PFSK-1 (cell line): Measurements from ENCODE around the gene OPCML.

Experiments used
- FOXP2 ChIP-seq: optimal IDR thresholded peaks from 2 replicates; pipeline ENCODE3; 2011; ENCODE audit warnings: borderline replicate concordance, control low read depth, inconsistent platforms; ENCODE audit not compliant: insufficient read depth; ENCODE audit errors: extremely low read length, extremely low read depth
- POLR2AphosphoS5 ChIP-seq: IDR thresholded peaks from 2 replicates; pipeline ENCODE4 v1.6.1; 2012; ENCODE audit warnings: low read depth, mild to moderate bottlenecking, control low read depth, low read length, moderate library complexity
- SIN3A ChIP-seq: IDR thresholded peaks from 2 replicates; pipeline ENCODE4 v1.6.1; 2012; ENCODE audit warnings: mild to moderate bottlenecking, low read length, moderate library complexity, borderline replicate concordance; ENCODE audit not compliant: insufficient read depth
- TAF1 ChIP-seq: IDR thresholded peaks from 2 replicates; pipeline ENCODE4 v1.6.1; 2012; ENCODE audit warnings: low read length, control low read depth, borderline replicate concordance; ENCODE audit not compliant: insufficient read depth
- TF ChIP-seq, protein P1 (sequence below), 2 experiments: IDR thresholded peaks; 2 replicates each; pipeline versions ENCODE4 v1.6.1 to v1.8.0; 2011 to 2012; ENCODE audit warnings: low read depth in 2 of 2, low read length in 2 of 2, control low read depth in 1 of 2, inconsistent platforms in 1 of 2, mild to moderate bottlenecking in 1 of 2, moderate library complexity in 1 of 2; ENCODE audit not compliant: insufficient read depth in 1 of 2

OPCML gene

DNA sequence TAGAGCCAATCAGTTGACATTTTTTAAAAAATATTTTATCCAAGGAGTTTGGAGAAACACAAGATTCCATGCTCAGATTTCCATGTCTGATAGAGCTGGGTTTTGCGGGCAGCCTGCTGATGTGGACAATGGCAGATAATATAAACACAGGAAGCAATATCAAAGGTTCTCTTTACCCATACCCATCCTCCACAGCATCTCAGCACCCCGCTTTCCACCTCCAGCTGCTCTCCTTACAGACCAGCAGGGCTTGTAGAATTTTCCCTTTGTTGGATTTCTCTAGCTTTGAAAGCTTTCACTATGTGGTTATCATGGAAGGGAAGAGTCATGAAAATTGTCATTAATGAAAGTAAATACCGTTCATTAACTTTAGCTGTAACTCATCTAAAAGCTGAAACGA is 746.4 kb downstream of the OPCML start:
- TF ChIP-seq, protein P1, sequence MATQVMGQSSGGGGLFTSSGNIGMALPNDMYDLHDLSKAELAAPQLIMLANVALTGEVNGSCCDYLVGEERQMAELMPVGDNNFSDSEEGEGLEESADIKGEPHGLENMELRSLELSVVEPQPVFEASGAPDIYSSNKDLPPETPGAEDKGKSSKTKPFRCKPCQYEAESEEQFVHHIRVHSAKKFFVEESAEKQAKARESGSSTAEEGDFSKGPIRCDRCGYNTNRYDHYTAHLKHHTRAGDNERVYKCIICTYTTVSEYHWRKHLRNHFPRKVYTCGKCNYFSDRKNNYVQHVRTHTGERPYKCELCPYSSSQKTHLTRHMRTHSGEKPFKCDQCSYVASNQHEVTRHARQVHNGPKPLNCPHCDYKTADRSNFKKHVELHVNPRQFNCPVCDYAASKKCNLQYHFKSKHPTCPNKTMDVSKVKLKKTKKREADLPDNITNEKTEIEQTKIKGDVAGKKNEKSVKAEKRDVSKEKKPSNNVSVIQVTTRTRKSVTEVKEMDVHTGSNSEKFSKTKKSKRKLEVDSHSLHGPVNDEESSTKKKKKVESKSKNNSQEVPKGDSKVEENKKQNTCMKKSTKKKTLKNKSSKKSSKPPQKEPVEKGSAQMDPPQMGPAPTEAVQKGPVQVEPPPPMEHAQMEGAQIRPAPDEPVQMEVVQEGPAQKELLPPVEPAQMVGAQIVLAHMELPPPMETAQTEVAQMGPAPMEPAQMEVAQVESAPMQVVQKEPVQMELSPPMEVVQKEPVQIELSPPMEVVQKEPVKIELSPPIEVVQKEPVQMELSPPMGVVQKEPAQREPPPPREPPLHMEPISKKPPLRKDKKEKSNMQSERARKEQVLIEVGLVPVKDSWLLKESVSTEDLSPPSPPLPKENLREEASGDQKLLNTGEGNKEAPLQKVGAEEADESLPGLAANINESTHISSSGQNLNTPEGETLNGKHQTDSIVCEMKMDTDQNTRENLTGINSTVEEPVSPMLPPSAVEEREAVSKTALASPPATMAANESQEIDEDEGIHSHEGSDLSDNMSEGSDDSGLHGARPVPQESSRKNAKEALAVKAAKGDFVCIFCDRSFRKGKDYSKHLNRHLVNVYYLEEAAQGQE (IDR thresholded peaks at IDR 0.05; ENCODE audit: insufficient read depth in 1 of 2, low read depth in 2 of 2, low read length in 2 of 2), result no peak
- TF ChIP-seq TAF1 (no peak), POLR2AphosphoS5 (no peak), FOXP2 (no peak), SIN3A (no peak)

DNA sequence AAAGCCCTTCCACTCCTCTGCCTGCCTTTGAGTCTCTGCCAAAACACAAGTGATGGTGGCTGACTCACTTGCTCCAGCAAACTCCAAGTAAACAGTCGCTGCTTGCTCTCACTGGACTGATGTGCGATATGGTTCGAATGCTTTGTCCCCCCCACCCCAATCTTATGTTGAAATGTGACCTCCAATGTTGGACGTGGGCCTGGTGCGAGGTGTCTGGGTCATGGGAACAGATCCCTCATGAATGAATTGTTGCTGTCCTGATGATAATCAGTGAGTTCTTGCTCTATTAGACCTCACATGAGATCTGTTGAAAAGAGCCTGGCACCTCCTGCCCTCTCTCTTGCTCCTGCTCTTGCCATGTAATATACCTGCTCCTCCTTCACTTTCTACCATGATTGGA is 747.9 kb downstream of the OPCML start:
- TF ChIP-seq TAF1, result no peak
- TF ChIP-seq, protein P1 (IDR thresholded peaks at IDR 0.05; ENCODE audit: insufficient read depth in 1 of 2, low read depth in 2 of 2, low read length in 2 of 2), result no peak
- TF ChIP-seq SIN3A, result no peak
- no peak for TF ChIP-seq FOXP2
- TF ChIP-seq POLR2AphosphoS5, result no peak

DNA sequence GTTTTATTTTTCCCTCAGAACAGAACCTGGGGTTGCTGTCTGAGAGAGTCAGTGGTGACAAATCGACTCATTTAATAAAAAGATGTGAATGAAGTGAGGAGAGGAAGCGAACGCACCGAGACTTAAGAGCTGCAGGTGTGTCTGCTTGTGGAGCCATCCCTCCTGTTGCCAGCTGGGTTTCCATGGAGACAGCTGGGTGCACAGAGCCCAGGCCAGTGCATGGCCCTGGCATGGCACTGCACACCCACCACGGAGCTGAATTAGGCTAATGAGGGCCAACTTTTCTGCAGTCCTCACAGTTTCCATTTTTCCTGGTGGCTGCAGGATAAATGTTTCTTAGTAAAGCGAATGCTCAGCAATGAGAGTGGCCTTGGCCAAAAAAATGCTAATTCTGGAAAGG is 750.2 kb downstream of the OPCML start:
- TF ChIP-seq FOXP2 (no peak), TAF1 (no peak), SIN3A (no peak), POLR2AphosphoS5 (no peak)
- TF ChIP-seq, protein P1 (IDR thresholded peaks at IDR 0.05; ENCODE audit: insufficient read depth in 1 of 2, low read depth in 2 of 2, low read length in 2 of 2), result no peak

DNA sequence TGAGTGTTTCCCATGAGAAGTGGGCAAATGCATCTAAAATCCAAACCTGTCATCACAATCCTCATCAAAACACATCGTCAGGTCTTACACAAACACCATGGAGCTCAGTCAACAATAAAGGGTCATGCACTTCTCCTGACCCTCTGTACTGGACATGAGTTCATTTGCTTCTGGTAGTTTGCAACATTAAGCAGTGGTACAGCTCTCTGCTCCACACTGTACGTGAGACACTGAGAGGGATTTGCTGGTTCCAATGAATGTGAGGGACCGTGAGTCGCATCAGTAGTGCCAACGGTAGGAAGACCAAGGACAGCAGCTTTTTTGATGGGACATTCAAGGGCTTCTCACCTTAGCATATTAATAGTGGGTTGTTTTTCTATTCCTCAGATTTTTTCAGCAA is 752.3 kb downstream of the OPCML start:
- TF ChIP-seq POLR2AphosphoS5 (no peak), SIN3A (no peak), TAF1 (no peak), FOXP2 (no peak)
- TF ChIP-seq, protein P1 (IDR thresholded peaks at IDR 0.05; ENCODE audit: insufficient read depth in 1 of 2, low read depth in 2 of 2, low read length in 2 of 2), result peak in 1 of 2 experiments; percentile 78; a peak in 2 of 4 replicates

DNA sequence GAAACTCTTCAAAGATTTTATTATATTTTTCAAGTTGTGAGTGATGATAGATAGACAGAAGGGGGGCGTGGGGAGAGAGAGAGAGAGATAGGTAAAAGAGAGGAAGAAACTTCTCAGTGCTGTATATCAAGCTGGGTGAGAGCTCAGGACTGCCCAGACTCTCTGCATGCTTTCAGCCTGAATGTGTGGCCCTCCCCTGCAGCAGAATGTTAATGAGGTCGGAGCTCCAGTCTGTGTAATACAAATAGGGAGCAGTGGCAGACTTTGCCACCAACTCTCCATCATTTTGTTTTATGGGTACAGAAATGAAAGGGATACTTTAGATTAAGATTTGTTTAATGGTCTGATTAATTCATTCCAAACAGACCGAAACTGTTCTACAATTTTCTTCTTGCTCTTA is 752.8 kb downstream of the OPCML start:
- TF ChIP-seq POLR2AphosphoS5 (no peak), SIN3A (no peak), FOXP2 (no peak), TAF1 (no peak)
- TF ChIP-seq, protein P1 (IDR thresholded peaks at IDR 0.05; ENCODE audit: insufficient read depth in 1 of 2, low read depth in 2 of 2, low read length in 2 of 2), result no peak
